ENCODE results near the gene EFNA5.
"Not testable (repeated sequence)": the region's sequence is repeated elsewhere in the genome, so short reads cannot be mapped to it uniquely, and the experiment has no call there.

Gene EFNA5

DNA sequence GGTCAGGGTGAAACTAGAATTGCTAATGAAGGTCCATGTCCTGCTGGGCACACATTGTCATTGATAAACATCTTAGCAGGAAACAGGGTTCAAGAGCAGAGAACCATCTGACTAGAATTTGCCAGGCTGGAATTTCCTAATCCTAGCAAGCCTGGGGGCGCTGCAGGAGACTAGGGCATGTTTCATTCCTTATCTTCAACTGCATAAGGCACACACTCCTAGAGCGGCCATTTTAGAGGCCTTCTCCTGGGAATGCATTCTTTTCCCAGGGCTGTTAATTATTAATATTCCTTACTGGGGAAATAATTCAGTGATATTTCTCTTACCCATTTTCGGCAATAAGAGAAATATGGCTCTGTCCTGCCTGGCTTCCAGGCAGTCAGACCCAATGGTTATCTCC, 324.2 kb downstream of the EFNA5 start:
- DNase-seq, result not testable (repeated sequence)

DNA sequence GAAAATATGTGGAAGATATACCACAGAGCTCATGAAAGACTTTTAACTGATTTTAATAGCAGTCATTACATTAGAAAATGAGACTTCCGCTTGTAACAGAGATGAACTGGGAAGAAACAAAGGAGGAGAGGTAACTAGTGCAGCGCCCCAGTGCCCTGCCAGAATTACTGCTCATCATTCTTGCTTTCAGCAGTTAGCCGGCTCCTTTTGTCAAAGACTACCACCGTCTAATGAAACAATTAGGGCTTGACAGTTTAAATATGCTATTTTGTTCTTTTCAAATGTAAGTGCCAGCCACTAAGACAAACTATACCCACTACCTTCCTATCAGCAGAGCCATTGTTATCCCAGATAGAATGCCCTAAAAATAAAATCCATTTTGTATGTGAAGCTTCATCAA, 328.4 kb downstream of the EFNA5 start:
- DNase-seq, result no peak

DNA sequence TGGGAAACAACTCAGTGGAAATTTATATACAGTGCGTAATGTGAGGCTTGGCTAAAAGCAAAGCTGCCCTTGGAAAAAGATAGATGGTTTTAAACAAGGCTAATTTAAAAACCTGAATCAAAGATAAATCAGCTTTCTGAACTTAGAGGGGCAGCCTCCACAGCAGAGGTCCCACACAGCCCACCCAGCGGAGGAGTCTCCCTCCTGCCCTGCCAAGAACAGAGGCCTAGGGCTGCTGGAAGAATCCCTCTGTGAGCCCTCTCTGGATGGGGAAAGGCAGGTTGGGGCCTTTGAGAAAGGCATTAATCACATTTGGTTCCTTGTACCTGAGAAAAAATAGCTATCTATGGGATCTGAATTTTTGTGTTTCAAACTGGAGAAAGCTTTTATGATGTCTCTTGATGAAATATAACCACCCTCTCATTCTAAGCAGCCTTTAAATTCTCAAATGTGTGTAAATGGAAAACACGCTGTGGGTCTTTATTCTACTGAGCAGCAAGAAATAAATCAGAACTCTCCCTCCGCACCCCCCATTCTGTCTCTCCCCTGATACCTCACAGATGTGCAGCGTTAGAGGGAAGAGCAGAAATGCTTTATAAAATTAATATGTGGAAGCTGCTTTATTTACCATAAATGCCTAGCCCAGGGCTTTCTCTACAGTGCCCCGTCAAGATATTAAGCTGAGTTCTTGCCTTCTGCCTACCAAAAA, 329.2 kb downstream of the EFNA5 start:
- DNase-seq, result no peak

DNA sequence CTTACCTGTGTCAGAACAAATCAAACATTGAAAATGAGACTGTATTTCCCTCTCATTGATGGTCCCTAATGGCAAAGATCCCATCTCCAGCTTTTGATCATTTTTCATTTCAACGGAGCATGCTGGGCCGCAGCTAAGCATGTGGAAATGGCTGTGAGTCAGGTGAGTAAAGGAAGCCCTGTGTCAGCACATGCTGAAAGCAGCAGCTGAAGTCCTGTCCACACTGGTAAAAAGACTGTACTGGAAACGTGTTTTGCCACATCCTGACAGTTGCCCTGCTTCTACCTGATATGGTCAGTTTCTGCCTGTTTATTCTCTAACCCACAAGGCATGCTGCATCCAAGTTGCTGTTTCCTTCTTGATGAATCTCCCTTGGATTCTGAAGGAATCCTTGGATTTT, 330.1 kb downstream of the EFNA5 start:
- DNase-seq, result no peak

DNA sequence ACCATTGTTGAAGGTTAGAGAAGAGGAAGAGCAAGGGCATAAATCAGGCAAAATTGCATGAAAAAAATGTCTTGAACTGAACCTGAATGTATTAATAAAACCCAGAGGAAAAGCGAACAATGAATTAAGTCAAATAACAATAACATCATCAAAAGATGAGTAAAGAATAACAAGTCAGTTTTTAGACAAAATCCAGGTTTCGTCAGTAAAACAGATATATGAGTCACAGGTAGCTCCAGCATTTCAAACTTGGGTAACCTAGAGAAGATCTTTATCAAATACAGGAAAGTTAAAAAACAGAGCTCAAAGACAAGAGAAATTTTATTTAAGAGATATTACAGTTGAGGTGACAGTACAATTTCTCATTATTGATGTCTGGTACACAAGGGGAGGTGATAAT, 332.4 kb downstream of the EFNA5 start:
- DNase-seq, result no peak

DNA sequence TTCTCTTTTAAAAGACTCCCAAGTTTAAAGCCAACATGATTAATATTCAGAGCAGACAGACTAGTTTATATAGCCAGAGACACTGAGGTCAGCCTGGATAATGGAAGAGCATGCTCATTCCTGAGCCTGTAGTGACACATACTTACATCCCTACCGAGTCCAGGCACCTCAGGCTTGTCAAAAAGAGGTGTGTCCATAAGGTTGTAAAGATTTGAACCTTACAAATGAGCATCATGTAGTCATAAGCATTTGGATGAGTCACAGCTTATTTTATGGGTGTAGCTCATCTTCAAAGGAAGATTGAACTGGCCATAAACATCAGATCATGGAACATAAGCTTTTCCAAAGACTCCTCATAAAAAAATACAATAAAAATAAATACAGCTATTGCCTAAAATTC, 333.5 kb downstream of the EFNA5 start:
- no peak for DNase-seq

DNA sequence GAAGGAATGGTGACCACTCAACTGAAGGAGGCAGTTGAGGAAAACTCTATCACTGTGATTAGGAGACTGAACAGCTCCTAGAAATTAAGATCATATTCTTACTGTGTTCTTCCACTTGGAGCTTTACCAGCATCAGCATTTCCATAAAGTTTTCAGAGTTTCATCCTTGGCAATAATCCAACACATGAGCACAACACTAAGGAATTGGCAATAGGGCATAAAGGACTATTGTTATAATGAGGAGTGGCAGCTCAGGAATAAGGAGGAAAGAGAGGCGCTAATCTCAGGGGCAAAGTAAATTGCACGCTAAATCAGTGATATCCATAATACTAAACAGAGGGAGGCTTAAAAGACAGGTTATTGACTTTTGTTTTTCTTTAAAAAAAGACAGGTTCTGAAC, 338.9 kb downstream of the EFNA5 start:
- no peak for DNase-seq

DNA sequence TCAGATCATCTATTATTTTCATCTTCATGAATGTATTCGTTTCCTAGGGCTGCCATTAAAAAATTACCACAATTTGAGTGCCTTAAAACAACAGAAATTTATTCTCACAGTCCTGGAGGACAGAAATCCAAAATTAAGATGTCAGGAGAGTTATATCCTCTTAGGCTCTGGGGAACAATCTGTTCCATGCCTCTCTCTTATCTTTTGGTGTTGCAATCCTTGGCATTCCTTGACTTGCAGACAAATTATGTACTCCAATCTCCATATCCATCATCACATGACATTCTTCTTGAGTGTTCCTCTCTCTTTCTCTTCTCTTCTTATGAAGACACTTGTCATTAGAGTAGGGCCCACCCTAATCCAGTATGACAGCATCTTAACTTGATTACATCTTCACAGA, 339.4 kb downstream of the EFNA5 start:
- DNase-seq, result no peak

DNA sequence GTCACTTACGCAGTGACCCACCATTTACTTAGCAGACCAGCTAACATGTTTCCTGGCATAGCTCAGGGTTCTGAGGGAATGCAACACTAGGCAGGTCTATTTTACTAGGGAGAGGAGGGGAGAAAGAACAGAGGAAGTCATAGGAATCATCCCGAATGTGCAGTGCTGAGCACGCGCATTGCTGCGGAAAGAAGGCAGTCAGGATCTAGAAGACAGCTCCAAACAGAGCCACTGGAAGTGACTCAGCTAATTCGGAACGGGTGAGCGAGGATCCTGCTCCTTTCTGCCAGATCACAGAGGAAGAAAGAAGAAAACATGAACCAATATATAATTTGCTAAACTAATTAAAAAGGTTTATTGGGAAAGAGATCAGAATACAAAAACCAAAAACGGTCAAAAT, 339.8 kb downstream of the EFNA5 start:
- no peak for DNase-seq

DNA sequence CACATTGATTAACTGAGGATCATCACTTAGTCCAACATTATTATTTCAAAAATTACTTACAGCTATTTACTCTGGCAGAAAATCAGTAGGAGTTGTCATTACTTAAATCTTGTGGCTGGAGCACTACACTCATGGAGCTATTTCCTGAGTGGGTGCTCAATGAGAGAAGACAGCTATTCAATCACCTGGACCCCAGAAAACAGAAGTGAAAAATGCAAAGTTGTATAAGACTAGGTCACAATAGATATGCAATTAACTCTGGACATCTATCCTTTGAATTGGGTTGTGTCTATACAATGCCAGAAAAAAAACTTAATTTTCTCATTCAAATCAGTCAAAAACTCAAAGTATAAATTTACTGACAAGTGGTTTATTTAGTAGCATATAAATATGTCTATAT, 340.9 kb downstream of the EFNA5 start:
- DNase-seq, result no peak

Data from hippocampal formation (tissue), 2 donors.